Activated T-cell treated with anti-CD3 and anti-CD28 coated beads, Interleukin-2, amount 50 U/mL, for 72 hours (primary cell): Measurements from ENCODE around the gene ASPRV1. TPM values are rescaled to one million over a fixed set of nuclear protein-coding genes. Genes with fewer than 3 reads are reported as not detected.
"Not testable (repeated sequence)": the region's sequence is repeated elsewhere in the genome, so short reads cannot be mapped to it uniquely, and the experiment has no call there.

Experiments used
- ATAC-seq, 2 donors: fragments of 150-1000 bp; cut with Tn5 transposase; replicated peaks in 1 of 2; 2 replicates each; pipeline ENCODE4 v1.10.0; 2021; ENCODE audit warnings: moderate library complexity in 2 of 2, mild to moderate bottlenecking in 1 of 2
- DNase-seq, 2 donors: peaks; one replicate each; pipeline ENCODE4 v3.0.0; 2021 to 2022; ENCODE audit warnings: mixed read lengths in 1 of 2
- H3K27ac Mint-ChIP-seq: one replicate; pipeline ENCODE4 v1.8.0; 2022; ENCODE audit warnings: mild to moderate bottlenecking, moderate library complexity, mixed read lengths
- H3K27me3 Mint-ChIP-seq: one replicate; pipeline ENCODE4 v1.8.0; 2022; ENCODE audit warnings: low read depth, mixed read lengths
- H3K36me3 Mint-ChIP-seq, 2 donors: one replicate each; pipeline ENCODE4 v1.8.0; 2022; ENCODE audit warnings: mixed read lengths in 2 of 2, mild to moderate bottlenecking in 1 of 2; ENCODE audit not compliant: insufficient read depth in 2 of 2
- H3K4me1 Mint-ChIP-seq: one replicate; pipeline ENCODE4 v1.8.0; 2022; ENCODE audit warnings: low read depth, mixed read lengths
- H3K4me3 Mint-ChIP-seq, 2 donors: one replicate each; pipeline ENCODE4 v1.8.0; 2022; ENCODE audit warnings: mild to moderate bottlenecking in 2 of 2, mixed read lengths in 2 of 2, moderate library complexity in 2 of 2
- H3K9me3 Mint-ChIP-seq, 2 donors: one replicate each; pipeline ENCODE4 v1.8.0; 2022; ENCODE audit warnings: mixed read lengths in 2 of 2
- total RNA-seq, 2 donors: library from RNA; stranded (reverse); gene quantifications; one replicate each; pipeline ENCODE4 v1.2.3, GENCODE V29; 2022

ASPRV1 gene
- 1 to 10 TPM; 1.0 to 2.0 TPM for total RNA-seq

DNA sequence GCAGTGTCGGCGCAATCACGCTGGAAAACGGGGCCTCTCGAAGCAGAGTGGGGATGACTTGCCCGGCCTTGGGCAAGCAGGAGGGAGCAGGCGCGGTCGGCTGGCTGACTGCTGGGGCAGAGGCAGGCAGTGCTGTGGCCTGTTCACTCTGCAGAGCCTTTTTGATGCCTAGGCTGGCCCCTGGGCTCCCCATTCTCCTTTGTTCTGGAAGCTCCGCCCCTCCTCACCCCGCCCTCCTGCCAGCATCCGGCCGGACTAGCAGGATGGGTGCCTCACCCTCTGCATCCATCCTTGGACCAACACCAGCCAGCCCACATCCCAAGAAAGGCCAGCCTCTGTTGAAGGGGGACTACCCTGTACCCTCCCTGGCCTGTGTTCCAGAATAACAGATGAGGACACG is at the start of gene ASPRV1:
ASPRV1 (minus strand) TSS at position 136 of the 400 bp plus-strand sequence. CDS start 195 bp downstream, outside the sequence.
- Mint-ChIP-seq H3K9me3 (no peaks in the 10 kb centered on the region), H3K36me3 (no peaks in the 10 kb centered on the region), H3K27ac (no peak within 1 kb of the TSS), H3K4me1 (peaks cover 9% of the 10 kb centered on the region), H3K27me3 (no peaks in the 10 kb centered on the region), H3K4me3 (no peak within 1 kb of the TSS)
- DNase-seq: no peak
- ATAC-seq: no peak

DNA sequence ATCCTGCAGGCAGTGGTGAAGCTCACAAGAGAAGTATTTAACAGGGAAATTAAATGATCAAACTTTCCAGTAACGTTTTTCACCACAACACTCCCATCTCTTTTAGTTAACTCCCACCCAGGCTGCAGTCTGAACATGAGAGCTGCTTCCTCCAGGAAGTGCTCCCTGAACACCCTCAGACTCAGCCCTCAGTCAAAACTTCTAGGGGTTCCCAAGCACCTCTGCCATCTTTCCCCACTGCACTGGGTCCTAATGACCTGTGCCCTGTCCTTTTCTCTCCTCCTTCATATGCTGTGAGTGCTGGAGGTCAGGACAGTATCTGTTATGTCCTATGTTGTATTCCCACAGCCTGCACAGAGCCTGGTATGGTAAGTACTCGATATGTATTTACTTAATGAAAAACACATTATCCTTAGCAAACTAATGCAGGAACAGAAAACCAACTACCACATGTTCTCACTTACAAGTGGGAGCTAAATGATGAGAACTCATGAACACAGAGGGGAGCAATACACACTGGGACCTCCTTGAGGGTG is 49.2 kb upstream of the ASPRV1 start:
- DNase-seq: no peak
- Mint-ChIP-seq H3K27me3 (no peaks in the 10 kb centered on the region), H3K36me3 (peaks cover 6 to 12% of the 10 kb centered on the region in 2 donors), H3K4me3 (no peak overlapping the region), H3K9me3 (peaks cover 0 to 3% of the 10 kb centered on the region in 2 donors), H3K27ac (no peak overlapping the region), H3K4me1 (peaks cover 32% of the 10 kb centered on the region)
- ATAC-seq: no peak

DNA sequence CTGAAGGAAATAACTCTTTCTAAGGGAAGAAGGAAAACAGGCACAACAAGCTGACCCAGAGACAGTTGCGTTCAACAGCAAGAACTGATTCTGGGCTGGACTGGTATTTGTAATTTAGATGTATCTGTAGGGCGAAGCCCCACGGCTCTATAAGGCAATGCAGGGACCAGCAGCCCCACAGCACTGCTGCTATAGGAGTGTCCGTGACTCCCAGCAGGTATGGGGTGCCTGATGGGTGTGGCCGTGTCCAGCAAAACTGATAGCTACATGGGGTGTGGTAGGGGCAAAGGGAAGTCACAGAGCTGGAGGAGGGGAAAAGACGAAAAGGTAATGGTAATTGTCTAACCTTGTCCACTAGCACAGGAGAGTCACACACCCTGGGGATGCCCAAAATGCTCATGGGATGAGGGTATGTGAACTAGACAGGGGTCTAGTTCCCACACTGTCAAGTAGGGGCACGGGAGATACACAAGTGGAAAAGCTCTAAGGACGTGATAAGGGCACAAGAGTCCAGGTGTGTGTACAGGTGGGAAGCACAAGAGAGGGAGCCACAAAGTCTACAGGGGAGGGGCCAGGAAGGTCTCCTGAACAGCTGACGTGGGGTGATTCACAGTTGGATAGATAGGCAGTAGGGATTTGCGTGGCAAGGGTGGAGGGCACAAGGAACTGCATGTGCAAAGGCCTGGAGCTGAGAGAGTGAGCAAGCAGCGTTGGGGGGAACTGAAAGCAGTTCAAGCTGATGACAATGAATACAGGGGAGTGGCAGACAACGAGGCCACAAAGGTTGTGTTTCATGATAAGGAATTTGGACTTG is 48.5 kb upstream of the ASPRV1 start:
- peaks cover 0 to under 1% of the 10 kb centered on the region in 2 donors for H3K9me3 Mint-ChIP-seq
- peaks cover 26% of the 10 kb centered on the region for H3K4me1 Mint-ChIP-seq
- H3K27ac Mint-ChIP-seq: no peak overlapping the region
- H3K27me3 Mint-ChIP-seq: no peaks in the 10 kb centered on the region
- DNase-seq: no peak
- H3K36me3 Mint-ChIP-seq: peaks cover 2 to 8% of the 10 kb centered on the region in 2 donors
- ATAC-seq: no peak
- H3K4me3 Mint-ChIP-seq: no peak overlapping the region

DNA sequence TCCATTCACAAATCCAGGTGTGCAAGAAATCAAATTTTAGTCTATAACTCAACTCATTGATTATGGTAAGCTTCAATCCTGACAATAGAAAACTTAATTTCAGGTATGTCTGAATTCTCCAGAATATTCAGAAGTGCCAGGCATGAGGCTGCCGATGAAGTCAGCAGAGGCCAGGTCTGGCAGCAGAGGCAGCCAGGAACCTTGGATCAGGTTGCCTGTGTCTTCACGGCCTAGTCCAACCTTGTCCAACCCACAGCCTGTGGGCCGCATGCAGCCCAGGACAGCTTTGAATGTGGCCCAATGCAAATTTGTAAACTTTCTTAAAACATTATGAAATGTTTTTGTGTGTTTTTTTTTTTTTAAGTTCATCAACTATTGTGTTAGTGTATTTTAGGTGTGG is 46.9 kb upstream of the ASPRV1 start:
- DNase-seq (no peak), ATAC-seq (no peak)
- peaks cover 2 to 6% of the 10 kb centered on the region in 2 donors for H3K36me3 Mint-ChIP-seq
- H3K27ac Mint-ChIP-seq: no peak overlapping the region
- peaks cover 17% of the 10 kb centered on the region for H3K4me1 Mint-ChIP-seq
- no peaks in the 10 kb centered on the region for H3K27me3 Mint-ChIP-seq
- no peak overlapping the region for H3K4me3 Mint-ChIP-seq
- no peaks in the 10 kb centered on the region for H3K9me3 Mint-ChIP-seq

DNA sequence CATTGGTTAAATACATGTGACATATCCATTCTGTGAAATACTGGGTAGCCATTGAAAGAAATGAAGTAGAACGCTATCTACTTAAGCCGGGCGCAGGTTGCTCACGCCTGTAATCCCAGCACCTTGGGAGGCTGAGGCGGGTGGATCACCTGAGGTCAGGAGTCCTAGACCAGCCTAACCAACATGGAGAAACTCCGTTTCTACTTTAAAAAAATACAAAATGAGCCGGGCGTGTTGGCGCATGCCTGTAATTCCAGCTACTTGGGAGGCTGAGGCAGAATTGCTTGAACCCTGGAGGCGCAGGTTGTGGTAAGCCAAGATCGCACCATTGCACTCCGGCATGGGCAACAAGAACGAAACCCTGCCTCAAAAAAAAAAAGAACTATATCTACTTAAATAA is 45.7 kb upstream of the ASPRV1 start:
- DNase-seq (no peak), ATAC-seq (no peak)
- Mint-ChIP-seq H3K27me3 (no peaks in the 10 kb centered on the region), H3K27ac (no peak overlapping the region), H3K36me3 (peaks cover 0 to 5% of the 10 kb centered on the region in 2 donors), H3K4me1 (peaks cover 18% of the 10 kb centered on the region), H3K4me3 (no peak overlapping the region), H3K9me3 (no peaks in the 10 kb centered on the region)

DNA sequence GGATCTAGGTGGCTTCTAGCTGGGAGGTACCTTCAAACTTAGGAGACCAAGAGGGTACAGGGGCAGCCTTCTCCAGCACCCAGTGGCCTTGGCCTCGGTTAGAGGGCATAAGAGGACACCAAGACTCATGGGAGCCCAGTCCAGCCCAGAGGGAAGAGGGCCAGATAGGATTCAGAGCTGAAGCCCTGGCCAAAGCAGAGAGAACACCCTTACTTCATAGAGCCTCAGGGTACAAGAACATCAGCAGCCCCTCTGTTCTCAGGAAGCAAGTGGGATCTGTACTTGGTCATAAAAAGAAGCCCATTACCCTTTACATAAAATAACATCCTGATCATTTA is 45.0 kb upstream of the ASPRV1 start:
- Mint-ChIP-seq H3K4me3 (no peak overlapping the region), H3K36me3 (peaks cover 0 to 1% of the 10 kb centered on the region in 2 donors), H3K27ac (no peak overlapping the region), H3K4me1 (peaks cover 20% of the 10 kb centered on the region), H3K9me3 (no peaks in the 10 kb centered on the region), H3K27me3 (no peaks in the 10 kb centered on the region)
- ATAC-seq (no peak), DNase-seq (no peak)

DNA sequence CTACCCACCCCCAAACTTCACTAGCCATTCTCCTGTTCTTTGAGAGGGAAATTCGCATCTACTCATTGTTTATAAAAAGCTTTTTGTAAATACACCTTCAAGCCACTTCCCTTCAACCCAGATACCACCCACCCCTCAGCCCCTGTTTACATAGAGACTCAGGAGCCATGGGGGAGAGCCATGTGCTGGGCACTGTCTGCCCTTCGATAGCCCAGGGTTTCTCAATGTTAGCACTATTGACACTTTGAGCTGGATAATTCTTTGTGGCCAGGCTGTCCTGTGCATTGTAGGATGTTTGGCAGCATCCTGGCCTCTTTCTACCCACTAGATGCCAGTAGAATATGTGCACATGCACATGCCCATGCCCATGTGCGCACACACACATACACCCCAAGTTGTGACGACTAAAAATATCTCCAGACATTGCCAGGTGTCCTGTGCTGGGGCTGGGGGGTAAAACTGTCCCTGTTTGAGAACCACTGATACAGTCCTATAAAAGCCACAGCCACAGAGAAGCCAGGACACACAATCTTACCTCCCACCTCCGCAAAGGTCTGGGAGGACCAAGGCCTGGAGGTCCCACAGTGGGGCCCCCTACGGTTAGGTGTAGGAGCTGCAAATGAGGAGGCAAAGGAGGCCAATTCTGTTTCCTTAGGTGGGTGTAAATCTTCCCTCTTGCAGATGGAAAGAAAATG is 44.5 kb upstream of the ASPRV1 start:
- Mint-ChIP-seq H3K27me3 (no peaks in the 10 kb centered on the region), H3K4me3 (no peak overlapping the region), H3K36me3 (no peaks in the 10 kb centered on the region), H3K9me3 (no peaks in the 10 kb centered on the region), H3K4me1 (peaks cover 20% of the 10 kb centered on the region), H3K27ac (peak overlapping the region; percentile 13)
- ATAC-seq: no peak
- no peak for DNase-seq

DNA sequence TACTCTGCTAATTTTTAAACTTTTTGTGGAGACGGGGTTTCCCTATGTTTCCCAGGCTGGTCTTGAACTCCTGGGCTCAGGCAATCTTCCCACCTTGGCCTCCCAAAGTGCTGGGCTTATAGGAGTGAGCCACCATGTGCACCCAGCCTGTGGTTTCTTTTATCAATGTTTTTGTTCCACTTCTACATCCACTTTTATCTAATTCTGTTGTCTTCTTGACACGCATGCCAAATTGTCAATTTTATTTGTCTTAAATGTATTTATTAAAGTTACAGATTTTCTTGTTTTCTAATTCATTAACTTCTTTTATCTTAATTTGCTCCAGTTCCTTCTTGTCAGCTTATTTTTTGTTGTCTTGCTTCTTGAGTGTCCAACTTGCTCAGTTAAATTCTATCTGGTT is 43.8 kb upstream of the ASPRV1 start:
- ATAC-seq (no peak), DNase-seq (no peak)
- Mint-ChIP-seq H3K27me3 (no peaks in the 10 kb centered on the region), H3K9me3 (no peaks in the 10 kb centered on the region), H3K4me1 (peaks cover 13% of the 10 kb centered on the region), H3K4me3 (no peak overlapping the region), H3K27ac (peak overlapping the region; percentile 13), H3K36me3 (no peaks in the 10 kb centered on the region)

DNA sequence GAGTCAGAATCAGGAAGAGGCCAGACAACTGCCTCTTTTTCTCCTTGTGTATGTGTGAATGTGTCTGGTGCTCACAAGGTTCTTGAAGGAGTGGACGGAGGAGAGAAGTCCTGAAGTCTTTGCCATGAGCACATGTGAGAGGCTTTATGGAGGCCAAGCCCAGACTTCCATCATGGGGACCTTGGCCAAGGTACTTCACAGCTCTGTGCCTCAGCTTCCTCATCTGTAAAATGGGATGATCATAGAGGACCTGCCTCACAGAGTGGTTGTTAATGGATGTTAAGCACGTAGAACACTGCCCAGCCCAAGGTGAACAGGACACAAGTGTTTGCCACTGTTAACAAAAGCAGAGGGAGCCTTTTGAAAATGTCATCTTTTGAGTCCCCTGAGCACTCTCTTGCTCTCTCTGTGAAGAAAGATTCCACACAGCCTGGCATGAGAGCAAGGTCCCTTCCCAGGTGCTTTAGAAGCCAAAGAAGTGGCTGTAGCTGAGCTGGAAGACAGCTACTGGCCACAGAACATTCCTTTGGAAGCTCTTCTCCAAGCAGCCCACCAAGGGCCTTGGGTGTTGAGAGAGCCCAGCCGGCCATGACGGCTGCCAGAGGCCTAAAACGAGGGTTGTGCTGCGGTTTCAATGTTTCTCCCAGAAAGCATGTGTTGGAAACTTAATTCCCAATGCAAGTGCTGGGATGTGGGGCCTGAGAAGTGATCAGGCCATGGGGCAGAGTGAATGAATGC is 41.8 kb upstream of the ASPRV1 start:
- ATAC-seq (no peak), DNase-seq (no peak)
- no peak overlapping the region for H3K4me3 Mint-ChIP-seq
- no peaks in the 10 kb centered on the region for H3K36me3 Mint-ChIP-seq
- H3K27ac Mint-ChIP-seq: peak overlapping the region; percentile 27
- no peaks in the 10 kb centered on the region for H3K27me3 Mint-ChIP-seq
- no peaks in the 10 kb centered on the region for H3K9me3 Mint-ChIP-seq
- peaks cover 10% of the 10 kb centered on the region for H3K4me1 Mint-ChIP-seq

DNA sequence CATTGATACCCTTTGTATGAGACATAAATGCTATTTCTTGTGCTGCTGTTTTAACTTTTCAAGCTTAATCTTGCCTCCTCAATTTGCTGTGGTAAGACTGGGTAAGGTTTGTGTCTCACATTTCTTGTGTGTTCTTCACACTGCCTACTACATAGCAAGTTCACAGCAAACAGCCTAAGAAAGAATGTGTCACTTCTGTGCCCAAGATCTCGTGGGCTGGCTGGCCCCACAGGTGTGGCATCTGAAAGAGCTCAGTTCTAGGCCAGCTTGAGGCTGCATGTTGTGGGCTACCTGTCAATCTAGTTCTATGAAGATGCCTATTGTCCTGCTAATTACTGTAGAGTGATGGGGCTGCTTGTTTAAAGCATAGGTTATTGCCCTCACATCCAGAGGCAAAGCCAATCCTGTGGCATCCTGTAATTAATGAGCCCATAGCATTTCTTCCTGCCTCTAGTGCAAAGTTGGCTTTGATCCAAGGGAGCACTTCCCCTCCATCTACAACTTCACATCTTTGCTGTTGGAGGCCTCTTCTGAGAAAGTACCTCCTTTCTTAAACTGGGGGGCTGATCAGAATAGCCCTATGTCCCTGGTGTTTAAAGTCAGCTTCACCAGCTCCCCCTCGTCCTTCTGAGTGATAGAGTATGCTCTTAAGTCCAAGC is 40.9 kb upstream of the ASPRV1 start:
- ATAC-seq: peak in 1 of 2 donors; percentile 45
- Mint-ChIP-seq H3K4me3 (no peak overlapping the region), H3K27ac (peak overlapping the region; percentile 51), H3K27me3 (no peaks in the 10 kb centered on the region), H3K4me1 (peaks cover 16% of the 10 kb centered on the region), H3K36me3 (no peaks in the 10 kb centered on the region), H3K9me3 (no peaks in the 10 kb centered on the region)
- no peak for DNase-seq

DNA sequence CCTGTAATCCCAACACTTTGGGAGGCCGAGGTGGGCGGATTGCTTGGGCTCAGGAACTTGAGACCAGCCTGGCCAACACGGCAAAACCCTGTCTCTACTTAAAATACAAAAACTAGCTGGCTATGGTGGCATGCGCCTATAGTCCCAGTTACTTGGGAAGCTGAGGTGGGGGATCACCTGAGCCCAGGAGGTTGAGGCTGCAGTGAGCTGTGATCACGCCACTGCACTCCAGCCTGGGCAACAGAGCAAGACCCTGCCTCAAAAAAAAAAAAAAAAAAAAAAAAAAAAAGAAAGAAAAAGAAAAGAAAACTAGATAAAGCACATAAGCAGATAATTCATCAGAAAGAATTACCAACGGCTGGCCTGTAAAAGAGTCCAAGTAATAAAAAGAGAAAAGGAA is 39.1 kb upstream of the ASPRV1 start:
- not testable (repeated sequence) for ATAC-seq, DNase-seq, H3K27ac Mint-ChIP-seq, H3K27me3 Mint-ChIP-seq, H3K9me3 Mint-ChIP-seq, H3K4me3 Mint-ChIP-seq, H3K36me3 Mint-ChIP-seq
- peaks cover 21% of the 10 kb centered on the region for H3K4me1 Mint-ChIP-seq

DNA sequence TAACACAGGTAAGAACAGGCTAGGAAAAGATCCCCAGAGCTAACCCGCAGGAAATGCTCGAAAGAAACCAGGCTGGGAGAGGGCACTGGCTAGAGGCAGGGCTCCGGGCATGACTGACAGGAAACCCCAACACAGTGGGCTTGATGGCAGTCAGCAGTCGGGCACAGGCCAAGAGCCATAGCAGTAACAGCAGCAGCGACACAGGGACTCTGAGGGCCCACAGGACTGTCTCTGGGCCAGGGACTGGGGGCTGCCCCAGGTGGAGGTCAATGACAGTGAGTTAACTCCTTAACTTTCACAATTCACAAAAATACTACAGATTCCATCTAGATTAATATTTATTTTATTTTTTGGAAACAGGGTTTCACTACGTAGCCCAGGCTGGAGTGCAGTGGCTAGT is 37.3 kb upstream of the ASPRV1 start:
- DNase-seq (no peak), ATAC-seq (no peak)
- no peaks in the 10 kb centered on the region for H3K27me3 Mint-ChIP-seq
- no peak overlapping the region for H3K27ac Mint-ChIP-seq
- H3K9me3 Mint-ChIP-seq: no peaks in the 10 kb centered on the region
- no peak overlapping the region for H3K4me3 Mint-ChIP-seq
- peaks cover 21% of the 10 kb centered on the region for H3K4me1 Mint-ChIP-seq
- H3K36me3 Mint-ChIP-seq: no peaks in the 10 kb centered on the region
